ENCODE results near the gene LYPD5.

The LYPD5 gene

GRCh38 chr19:43802216-43802951 lies at the start of gene LYPD5:
TSS of gene LYPD5 (minus strand) at chr19:43802447. CDS start at chr19:43802380, 67 bp downstream.
- DNase-seq (ENCODE audit: low read depth): no peak
- TF ChIP-seq, protein P1, sequence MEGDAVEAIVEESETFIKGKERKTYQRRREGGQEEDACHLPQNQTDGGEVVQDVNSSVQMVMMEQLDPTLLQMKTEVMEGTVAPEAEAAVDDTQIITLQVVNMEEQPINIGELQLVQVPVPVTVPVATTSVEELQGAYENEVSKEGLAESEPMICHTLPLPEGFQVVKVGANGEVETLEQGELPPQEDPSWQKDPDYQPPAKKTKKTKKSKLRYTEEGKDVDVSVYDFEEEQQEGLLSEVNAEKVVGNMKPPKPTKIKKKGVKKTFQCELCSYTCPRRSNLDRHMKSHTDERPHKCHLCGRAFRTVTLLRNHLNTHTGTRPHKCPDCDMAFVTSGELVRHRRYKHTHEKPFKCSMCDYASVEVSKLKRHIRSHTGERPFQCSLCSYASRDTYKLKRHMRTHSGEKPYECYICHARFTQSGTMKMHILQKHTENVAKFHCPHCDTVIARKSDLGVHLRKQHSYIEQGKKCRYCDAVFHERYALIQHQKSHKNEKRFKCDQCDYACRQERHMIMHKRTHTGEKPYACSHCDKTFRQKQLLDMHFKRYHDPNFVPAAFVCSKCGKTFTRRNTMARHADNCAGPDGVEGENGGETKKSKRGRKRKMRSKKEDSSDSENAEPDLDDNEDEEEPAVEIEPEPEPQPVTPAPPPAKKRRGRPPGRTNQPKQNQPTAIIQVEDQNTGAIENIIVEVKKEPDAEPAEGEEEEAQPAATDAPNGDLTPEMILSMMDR (conservative IDR thresholded peaks at IDR 0.05; ENCODE audit: low read length): no peak
- no peak within 1 kb of the TSS for H3K4me3 ChIP-seq (ENCODE audit: low read length)

DNA sequence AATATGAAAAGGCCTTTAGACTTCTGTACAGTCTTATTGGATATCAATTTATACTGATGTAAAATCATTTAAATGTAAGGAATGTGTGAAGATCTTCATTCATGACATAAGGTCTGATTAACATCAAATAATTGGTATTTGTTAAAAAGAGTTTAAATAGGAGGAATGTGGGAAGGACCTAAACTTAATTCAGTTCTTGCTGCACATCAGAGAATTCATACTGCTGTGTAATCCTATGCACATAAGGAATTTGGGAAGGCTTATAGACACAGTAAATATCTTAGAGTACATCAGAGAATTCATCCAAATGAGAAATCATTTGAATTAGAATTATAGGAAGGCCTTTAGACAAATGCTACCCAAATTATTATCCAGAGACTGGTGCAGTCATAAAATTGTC lies 46.6 kb upstream of the LYPD5 start:
- DNase-seq (ENCODE audit: low read depth): no peak
- no peak overlapping the region for H3K4me3 ChIP-seq (ENCODE audit: low read length)
- TF ChIP-seq, protein P1 (conservative IDR thresholded peaks at IDR 0.05; ENCODE audit: low read length): no peak

GRCh38 chr19:43847884-43848283 lies 45.6 kb upstream of the LYPD5 start:
- no peak overlapping the region for H3K4me3 ChIP-seq (ENCODE audit: low read length)
- no peak for DNase-seq (ENCODE audit: low read depth)
- TF ChIP-seq, protein P1 (conservative IDR thresholded peaks at IDR 0.05; ENCODE audit: low read length): no peak

GRCh38 chr19:43847246-43847645 lies 45.0 kb upstream of the LYPD5 start:
- H3K4me3 ChIP-seq (ENCODE audit: low read length): no peak overlapping the region
- no peak for DNase-seq (ENCODE audit: low read depth)
- TF ChIP-seq, protein P1 (conservative IDR thresholded peaks at IDR 0.05; ENCODE audit: low read length): no peak

GRCh38 chr19:43842007-43842406 lies 39.8 kb upstream of the LYPD5 start:
- TF ChIP-seq, protein P1 (conservative IDR thresholded peaks at IDR 0.05; ENCODE audit: low read length): no peak
- H3K4me3 ChIP-seq (ENCODE audit: low read length): no peak overlapping the region
- DNase-seq (ENCODE audit: low read depth): no peak

DNA sequence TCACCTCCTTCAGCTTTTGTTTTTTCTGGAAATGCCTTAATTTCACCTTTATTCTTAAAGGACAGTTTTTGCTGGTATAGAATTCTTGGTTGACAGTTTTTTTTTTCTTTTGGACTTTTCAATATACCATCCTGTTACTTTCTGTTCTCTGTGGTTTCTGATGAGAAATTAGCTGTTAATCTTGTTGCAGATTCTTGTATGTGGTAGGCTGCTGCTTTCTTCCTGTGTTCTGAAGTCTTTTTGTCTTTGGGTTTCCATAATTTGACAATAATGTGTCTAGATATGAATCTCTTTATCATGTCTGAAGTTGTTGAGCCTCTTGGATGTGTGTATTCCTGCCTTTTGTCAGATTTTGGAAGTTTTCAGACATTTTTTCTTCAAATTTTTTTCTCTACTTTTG lies 36.9 kb upstream of the LYPD5 start:
- no peak overlapping the region for H3K4me3 ChIP-seq (ENCODE audit: low read length)
- TF ChIP-seq, protein P1 (conservative IDR thresholded peaks at IDR 0.05; ENCODE audit: low read length): no peak
- DNase-seq (ENCODE audit: low read depth): no peak
